Mammary epithelial cell (primary cell): ENCODE measurements around the gene INPP4B.

Experiments used
- EZH2 ChIP-seq: IDR thresholded peaks from 2 replicates; pipeline ENCODE4 v1.6.1; 2012; ENCODE audit warnings: low read length, inconsistent platforms, borderline replicate concordance
- TF ChIP-seq, protein P1 (sequence below), 2 donors: IDR thresholded peaks in 1 of 2; conservative IDR thresholded peaks in 1 of 2; 2 replicates each; pipeline ENCODE4 v1.5.1; 2011 to 2012; ENCODE audit warnings: inconsistent platforms in 2 of 2, low read length in 2 of 2, mild to moderate bottlenecking in 2 of 2, control low read depth in 1 of 2, low read depth in 1 of 2; ENCODE audit not compliant: insufficient read depth in 1 of 2; ENCODE audit errors: extremely low read depth in 1 of 2

DNA sequence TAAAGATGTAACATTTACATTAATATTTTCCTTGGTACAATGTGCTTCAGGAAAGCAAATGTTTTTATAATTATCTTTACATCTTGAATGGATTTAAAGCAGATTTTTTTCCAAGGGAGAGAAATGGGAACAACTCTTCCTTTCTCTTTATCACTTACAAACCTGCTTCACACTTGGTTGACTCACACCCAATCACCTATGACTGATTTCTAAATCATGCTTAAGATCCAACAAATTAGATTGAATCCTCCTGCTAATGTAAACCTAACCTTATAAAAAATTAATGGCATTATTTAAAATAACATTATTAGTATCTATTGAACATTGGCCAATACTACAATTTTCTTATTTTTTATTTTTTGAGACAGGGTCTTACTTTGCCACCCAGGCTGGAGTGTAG, 127.1 kb downstream of the INPP4B start:
- TF ChIP-seq, protein P1, sequence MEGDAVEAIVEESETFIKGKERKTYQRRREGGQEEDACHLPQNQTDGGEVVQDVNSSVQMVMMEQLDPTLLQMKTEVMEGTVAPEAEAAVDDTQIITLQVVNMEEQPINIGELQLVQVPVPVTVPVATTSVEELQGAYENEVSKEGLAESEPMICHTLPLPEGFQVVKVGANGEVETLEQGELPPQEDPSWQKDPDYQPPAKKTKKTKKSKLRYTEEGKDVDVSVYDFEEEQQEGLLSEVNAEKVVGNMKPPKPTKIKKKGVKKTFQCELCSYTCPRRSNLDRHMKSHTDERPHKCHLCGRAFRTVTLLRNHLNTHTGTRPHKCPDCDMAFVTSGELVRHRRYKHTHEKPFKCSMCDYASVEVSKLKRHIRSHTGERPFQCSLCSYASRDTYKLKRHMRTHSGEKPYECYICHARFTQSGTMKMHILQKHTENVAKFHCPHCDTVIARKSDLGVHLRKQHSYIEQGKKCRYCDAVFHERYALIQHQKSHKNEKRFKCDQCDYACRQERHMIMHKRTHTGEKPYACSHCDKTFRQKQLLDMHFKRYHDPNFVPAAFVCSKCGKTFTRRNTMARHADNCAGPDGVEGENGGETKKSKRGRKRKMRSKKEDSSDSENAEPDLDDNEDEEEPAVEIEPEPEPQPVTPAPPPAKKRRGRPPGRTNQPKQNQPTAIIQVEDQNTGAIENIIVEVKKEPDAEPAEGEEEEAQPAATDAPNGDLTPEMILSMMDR (conservative IDR thresholded peaks at IDR 0.05 in 1 of 2, IDR thresholded peaks at IDR 0.05 in 1 of 2; ENCODE audit: extremely low read depth in 1 of 2, insufficient read depth in 1 of 2, low read depth in 1 of 2, low read length in 2 of 2) = no peak
- TF ChIP-seq EZH2 = no peak
